Activated CD4-positive, alpha-beta T cell treated with anti-CD3 and anti-CD28 coated beads, Interleukin-2, amount 50 U/mL, for 1 hour (primary cell): ENCODE results near the gene CARD6.
"Not testable (repeated sequence)": the region's sequence is repeated elsewhere in the genome, so short reads cannot be mapped to it uniquely, and the experiment has no call there.

Experiments
- DNase-seq: peaks from one replicate; pipeline ENCODE4 v3.0.0-alpha.2; 2020

The CARD6 gene, protein sequence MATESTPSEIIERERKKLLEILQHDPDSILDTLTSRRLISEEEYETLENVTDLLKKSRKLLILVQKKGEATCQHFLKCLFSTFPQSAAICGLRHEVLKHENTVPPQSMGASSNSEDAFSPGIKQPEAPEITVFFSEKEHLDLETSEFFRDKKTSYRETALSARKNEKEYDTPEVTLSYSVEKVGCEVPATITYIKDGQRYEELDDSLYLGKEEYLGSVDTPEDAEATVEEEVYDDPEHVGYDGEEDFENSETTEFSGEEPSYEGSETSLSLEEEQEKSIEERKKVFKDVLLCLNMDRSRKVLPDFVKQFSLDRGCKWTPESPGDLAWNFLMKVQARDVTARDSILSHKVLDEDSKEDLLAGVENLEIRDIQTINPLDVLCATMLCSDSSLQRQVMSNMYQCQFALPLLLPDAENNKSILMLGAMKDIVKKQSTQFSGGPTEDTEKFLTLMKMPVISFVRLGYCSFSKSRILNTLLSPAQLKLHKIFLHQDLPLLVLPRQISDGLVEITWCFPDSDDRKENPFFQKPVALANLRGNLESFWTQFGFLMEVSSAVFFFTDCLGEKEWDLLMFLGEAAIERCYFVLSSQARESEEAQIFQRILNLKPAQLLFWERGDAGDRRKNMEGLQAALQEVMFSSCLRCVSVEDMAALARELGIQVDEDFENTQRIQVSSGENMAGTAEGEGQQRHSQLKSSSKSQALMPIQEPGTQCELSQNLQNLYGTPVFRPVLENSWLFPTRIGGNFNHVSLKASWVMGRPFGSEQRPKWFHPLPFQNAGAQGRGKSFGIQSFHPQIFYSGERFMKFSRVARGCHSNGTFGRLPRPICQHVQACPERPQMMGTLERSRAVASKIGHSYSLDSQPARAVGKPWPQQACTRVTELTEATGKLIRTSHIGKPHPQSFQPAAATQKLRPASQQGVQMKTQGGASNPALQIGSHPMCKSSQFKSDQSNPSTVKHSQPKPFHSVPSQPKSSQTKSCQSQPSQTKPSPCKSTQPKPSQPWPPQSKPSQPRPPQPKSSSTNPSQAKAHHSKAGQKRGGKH

DNA sequence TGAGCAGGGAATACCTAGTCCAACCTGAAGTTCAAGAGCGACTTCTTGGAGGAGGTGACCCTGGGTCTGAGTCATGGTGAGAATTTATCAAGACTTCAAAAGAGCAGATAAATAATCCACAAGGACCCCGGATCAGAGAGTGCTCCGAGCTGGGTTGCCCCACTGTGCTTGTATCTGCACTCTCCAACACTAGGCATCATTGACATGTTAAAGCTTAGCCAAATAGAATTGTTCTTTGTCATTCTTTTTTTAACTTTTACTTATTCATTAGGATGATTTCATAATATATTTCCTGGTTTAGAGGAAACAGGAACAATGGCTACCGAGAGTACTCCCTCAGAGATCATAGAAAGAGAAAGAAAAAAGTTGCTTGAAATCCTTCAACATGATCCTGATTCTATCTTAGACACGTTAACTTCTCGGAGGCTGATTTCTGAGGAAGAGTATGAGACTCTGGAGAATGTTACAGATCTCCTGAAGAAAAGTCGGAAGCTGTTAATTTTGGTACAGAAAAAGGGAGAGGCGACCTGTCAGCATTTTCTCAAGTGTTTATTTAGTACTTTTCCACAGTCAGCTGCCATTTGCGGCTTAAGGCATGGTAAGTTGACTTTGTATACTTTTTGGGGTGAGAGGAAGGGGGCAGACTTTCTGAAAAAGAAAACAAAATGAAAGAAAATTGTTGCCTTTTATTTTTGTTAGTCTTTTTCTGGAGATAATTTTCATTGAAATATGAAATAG, at the start of gene CARD6:
Gene CARD6, plus strand, starts transcription at position 300 of the 738 bp plus-strand sequence. Its CDS starts 16 bp downstream, at position 316.
- no peak for DNase-seq

DNA sequence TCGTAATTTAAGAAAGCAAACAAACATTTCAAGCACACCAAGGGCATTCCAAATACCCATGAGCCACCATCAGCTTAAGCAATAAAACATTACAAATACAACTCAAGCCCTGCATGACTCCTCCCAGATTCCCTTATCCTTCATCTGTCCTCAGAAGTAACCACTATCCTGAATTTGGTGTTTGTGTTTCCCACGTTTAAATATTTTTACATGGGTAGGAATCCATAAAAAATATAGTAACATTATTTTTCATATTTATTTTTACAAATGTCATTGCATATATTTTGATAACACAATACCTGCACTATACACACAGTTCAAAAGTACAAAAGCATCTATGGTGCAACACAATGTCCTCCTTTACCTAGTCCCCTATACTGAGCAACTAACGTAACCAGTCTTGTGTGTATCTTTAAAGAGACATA, 49.4 kb upstream of the CARD6 start:
- no peak for DNase-seq

DNA sequence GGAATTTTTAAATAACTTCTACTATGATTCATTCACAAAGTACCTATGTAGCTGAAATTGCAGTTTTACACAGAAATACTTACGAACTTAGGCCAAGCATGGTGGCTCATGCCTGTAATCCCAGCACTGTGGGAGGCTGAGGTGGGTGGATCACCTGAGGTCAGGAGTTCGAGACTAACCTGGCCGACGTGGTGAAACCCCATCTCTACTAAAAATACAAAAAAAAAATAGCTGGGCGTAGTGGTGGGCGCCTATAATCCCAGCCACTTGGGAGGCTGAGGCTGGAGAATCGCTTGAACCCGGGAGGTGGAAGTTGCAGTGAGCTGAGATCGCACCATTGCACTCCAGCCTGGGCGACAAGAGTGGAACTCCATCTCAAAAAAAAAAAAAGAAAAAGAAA, 48.5 kb upstream of the CARD6 start:
- not testable (repeated sequence) for DNase-seq

DNA sequence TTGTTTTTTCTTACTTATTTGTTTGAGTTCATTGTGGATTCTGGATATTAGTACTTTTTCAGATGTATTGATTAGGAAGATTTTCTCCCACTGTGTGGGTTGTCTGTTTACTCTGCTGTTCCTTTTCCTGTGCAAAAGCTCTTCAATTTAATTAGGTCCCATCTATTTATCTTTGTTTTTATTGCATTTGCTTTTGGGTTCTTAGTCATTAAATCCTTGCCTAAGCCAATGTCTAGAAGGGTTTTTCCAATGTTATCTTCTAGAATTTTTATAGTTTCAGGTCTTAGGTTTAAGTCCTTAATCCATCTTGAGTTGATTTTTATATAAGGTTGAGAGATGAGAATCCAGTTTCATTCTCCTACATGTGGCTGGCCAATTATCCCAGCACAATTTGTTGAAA, 46.8 kb upstream of the CARD6 start:
- DNase-seq, result not testable (repeated sequence)

DNA sequence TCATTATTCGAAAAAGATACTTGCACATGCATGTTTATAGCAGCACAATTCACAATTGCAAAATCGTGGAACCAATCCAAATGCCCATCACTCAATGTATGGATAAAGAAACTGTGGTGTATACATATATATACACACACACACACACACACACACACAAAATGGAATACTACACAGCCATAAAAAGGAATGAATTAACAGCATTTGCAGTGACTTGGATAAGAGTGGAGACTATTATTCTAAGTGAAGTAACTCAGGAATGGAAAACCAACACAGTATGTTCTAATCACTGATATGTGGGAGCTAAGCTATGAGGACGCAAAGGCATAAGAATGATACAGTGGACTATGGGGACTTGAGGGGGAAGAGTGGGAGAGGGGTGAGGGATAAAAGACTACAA, 46.3 kb upstream of the CARD6 start:
- not testable (repeated sequence) for DNase-seq

DNA sequence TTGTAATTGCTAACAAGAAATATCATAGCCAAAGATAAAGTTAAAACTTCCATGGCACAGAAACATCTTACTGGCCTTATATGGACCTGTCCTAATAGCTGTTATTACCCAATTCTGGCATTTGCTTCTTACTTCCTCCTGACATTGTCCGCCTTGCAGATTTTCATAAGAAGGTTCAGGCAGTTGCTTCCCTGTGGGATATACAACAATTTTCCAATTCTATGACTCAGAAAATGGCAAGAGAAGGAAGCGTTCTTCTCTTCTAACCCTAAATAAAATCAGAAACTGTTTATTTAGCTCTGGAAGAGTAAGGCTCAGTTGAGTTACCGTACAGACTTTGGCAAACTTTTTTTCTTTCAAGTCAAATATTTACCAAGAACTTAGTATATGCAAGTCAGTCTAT, 44.7 kb upstream of the CARD6 start:
- no peak for DNase-seq

DNA sequence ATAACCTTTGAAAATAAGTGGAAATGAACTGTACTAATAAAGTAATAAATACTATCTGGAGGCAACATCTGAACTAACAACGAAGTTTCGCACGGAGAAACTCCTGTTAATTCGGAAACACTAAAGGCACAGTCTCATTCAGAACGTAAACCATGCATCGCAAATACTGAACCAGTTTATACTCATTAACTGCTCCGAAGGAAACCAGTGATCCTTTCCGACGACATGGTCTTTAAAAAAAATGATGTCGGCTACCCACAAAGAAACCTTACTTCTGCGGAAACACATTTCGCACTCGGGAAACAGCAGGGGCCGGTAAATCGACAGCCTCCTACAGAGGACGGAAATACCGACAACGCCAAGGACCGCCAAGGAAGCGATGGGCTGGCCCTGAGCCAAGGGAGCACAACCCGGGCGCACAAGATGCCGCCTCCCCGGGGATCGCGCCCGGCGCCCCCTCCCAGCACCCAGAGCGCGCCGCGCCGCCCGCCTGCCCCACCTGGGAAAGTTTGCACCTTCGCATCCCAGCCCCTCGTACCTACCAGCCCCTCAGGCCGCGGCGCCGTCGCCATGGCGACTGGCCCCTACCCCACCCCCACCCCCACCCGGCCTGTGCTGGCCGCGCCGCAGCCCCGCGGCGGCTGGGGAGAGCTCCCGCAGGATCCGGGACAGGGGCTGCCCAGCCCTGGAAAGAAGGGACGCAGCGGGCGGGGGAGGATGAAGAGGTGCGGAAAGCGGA, 43.7 kb upstream of the CARD6 start:
- peak; percentile 69 for DNase-seq

DNA sequence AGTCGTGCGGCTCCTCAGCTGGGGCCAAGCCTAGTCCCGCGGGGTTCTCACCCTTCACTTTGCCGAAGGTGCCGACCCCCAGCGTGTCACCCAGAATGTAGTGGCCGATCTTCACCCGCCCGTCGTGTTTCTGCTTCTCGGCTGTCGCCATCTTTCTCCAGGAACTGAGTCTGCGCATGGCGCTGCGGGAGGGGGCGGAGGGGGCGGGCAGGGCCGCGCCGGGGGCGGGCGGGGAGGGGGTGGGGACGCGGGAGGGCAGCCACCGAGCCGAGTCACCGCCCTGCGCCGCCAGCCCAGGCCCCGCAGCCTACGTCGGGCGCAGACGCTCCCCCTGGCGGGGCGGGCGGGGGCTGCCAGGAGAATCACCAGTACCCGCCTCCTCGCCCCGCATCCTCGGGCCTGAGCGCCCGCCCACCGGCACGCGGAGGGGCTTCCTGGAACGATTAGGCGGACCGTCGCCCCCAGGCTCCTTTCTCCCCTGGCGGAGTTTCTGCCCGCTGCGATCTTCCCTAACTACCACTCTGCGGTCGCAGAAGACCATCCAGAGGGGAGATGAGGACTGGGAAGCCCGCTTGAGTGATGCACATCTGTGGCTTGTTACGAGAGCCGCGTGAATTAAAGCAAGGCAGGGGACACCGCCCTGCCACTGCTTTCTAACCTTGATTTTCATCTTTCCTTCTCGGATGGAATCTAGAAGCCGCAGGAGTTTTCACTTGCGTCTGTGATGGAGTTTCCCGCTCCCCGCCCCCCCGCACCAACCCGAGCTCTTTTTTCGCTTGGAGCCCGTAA, 43.0 kb upstream of the CARD6 start, which contains the start of gene PRKAA1:
Gene PRKAA1, minus strand, starts transcription at position 363 of the 789 bp plus-strand sequence. Its CDS starts 185 bp downstream, at position 178.
- DNase-seq, result peak; percentile 86

DNA sequence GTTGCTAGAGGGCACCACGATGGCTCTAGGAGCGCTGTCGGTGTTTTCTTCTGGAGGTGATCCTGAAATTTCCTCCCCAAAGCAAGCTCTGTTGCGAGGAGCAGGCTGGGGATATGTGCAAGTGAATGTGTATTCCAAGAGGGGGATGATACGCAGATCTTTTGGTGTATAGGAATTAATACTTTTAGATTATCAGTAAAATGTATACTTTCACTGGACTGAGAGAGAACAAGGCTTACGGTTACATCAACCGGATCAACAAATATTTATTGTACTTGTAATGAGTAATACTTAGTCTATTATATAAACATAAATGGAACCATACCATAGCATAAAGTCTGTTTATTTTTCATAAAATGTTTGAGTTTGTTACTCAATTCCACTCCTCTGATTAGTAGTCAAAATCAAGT, 42.4 kb upstream of the CARD6 start:
- no peak for DNase-seq

DNA sequence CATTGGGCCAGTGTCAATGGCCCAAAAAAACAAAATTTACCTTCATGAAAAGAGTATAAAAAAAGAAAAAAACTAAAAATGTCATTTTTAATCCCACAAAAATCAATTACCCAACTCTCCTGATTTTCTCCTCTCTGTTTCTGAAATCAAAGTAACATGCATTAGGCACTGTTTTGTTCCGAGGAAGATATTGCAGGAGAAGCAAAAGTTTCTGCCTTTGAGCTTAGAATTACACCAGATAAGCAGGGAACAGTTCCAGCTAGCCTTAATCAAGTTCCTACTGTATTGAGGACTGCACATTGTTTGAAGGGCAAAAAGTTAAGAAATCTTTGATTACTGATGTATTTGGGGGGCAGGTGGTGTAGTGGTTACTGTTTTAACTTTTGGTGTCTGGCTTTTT, 41.9 kb upstream of the CARD6 start:
- DNase-seq, result no peak

DNA sequence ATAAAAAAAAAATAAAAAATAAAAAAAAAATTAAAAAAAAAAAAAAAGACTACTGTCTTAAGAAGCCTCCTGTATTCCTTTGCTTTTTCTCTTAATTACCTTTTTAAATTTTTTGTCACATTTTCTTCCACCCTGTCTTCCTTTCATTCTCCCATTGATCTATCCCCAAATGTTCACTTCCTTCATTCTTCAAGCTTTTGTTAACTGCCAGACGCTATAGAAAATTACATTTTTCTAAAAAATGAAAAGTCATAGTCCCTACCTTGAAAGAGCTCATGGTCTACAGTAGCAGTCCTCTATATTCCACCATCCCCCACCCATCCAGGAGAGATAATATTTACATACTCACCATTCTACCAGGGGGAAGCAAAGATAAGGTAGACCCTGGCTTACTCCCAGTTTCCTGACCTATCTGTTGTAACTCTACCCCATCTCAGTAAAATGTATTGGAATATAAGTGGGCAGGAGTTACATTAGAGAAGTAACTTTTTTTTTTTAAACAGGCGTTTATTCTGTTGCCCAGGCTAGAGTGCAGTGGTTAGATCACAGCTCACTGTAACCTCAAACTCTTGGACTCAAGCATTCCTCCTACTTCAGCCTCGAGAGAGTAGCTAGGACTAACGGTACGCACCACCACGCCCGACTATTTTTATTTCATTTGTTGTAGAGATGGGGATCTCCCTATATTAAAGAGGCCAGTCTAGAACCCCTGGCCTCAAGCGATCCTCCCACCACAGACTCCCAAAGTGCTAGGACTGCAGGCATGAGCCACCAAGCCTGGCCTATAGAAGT, 39.2 kb upstream of the CARD6 start:
- no peak for DNase-seq

DNA sequence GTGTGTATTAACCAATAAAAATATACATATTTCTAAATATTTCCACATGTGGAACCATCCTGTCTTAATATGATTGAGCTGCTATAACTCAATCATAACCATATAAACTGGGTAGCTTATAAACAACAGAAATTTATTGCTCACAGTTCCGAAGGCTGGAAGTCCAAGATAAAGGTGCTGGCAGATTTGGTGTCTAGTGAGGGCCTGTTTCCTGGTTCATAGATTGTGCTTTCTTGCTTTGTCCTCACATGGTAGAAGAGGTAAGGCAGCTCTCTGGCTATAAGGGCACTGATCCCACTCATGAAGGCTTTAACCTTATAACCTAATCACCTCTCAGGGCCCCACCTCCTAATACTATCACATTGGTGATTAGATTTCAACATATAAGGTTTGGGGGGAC, 29.0 kb upstream of the CARD6 start:
- no peak for DNase-seq

DNA sequence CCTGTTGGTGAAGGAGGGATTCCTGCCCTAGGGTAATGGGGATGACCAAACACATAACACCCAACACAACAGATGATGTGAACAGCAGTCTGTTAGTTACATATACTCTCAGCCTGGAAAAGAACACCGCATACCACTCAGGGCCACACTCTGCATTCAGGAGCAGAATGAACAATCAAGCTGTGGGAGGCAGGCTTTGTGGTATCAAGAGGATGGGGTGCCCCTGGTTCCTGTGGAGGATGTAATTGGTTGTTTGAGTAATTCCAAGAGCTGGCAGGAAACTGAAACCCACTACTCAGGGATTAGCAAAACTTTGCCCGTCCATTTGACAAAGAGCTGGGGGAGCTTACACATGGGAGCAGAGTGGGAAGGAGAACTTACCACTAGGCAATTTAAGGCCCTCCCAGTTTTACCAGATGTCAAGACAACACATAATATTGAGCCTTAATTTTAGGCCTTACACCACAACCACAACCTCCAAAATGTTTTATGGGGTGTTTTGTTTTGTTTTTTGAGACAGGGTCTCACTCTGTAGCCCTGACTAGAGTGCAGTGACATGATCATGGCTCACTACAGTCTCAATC, 27.4 kb upstream of the CARD6 start:
- no peak for DNase-seq

DNA sequence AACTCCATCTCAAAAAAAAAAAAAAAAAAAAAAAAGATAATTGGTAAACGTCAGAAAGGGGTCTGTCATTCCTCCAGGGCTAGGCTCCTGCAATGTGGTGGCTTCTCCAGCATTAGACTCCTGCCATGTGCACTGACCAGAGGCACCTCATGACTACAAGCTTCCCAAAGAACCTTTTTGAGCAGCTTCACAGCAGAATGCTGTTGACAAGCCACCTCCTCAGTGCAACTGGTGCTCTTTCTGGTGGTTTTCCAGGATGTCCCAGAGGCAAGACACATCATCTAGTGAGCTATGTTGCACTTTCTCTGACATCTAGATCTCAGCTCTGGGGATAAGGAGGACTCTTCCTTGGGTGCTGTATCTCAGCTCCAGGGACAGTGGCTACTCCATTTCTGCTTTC, 17.7 kb upstream of the CARD6 start:
- no peak for DNase-seq

DNA sequence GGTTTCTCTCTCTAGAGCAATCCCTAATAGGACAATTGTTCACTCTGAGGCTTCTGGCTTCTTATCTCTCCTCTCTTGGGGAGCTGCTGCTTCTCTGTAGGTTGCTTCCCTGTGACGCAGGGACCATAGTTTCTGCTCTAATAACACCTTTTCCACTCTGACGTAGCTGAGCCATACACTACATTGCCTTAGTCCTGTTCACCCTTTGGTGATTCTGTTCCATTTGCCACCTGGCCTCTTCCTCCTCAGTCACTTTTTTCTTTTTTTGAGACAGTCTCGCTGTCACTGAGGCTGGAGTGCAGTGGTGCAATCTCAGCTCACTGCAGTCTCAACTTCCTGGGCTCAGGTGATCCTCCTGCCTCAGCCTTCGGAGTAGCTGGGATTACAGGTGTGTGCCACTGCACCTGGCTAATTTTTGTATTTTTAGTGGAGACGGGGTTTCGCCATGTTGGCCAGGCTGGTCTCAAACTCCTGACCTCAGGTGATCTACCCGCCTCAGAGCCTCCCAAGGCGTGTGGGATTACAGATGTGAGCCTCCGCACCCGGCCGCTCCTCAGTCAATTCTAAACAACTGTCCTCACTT, 15.6 kb upstream of the CARD6 start:
- not testable (repeated sequence) for DNase-seq

DNA sequence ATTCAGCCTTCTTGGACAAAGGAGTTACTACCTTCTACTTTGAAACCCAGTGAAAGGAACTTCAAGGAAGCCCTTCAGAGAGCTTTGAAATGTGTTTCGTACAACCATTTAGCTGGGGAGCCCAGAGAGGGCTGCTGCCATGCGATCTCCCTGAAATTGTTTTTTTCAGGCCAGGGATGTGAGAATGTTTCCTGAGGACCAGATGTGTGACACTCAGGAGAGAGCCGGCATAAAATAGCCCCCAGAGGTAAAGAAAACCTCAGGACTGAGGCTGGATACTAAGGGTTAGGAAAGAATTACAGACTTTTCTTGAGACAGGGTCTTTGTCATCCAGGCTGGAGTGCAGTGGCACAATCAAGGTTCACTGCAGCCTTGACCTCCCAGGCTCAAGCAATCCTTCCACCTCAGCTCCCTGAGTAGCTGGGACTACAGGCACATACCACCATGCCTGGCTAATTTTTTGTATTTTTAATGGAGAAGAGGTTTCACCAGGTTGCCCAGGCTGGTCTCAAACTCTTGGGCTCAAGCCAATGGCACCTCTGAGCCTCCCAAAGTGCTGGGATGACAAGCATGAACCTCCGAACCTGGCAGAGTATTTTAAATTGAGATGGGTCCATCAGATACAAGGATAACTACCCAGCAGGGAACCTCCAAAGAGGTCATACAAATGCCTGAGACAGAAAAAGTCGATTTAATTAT, 14.5 kb upstream of the CARD6 start:
- no peak for DNase-seq

DNA sequence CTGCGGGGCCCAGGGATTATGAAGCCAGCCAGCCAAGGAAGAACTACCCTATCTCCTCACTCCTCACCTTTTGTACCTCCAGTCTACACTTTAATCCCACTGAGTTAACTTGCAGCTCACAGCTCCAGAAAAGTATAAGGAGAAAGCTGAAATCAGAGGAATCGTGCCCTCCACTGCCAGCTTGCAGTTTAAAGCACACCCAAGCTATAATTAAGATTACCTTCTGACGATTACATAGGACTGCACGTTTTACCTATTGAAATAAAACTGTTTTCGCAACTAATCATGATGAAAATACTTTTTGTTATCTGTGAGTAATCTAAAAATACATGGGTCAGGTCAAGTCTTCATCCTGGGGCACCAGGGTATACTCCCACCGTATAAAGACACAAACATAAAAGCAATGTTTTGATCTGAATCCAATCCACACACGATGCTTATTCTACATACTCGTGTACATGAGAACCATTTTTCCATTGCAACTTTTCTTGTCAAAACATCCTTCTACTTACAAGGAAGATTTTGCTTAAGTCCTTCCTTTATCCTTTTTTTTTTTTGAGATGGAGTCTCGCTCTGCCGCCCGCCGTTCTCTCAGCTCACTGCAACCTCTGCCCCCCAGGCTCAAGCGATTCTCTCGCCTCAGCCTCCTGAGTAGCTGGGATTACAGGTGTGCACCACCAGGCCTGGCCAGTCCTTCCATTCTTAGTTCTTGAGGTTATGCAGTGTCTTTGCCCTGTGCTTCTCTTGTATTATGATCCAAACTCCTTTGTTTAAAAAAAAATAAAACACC, 13.8 kb upstream of the CARD6 start:
- no peak for DNase-seq
